Liver (tissue), 9 donors: ENCODE results near the gene ERMAP. TPM values are rescaled to one million over a fixed set of nuclear protein-coding genes. Genes with fewer than 3 reads are reported as not detected.

Experiments
- DNase-seq: peaks from one replicate; pipeline ENCODE4 v3.0.0-alpha.2; 2017; ENCODE audit warnings: low spot score
- H3K27ac ChIP-seq, 2 donors: one replicate each; pipeline ENCODE4 v1.7.0; 2013; ENCODE audit warnings: inconsistent platforms in 2 of 2, low read length in 2 of 2, control low read depth in 1 of 2, low read depth in 1 of 2, mild to moderate bottlenecking in 1 of 2
- H3K27me3 ChIP-seq, 4 donors: one replicate each; pipeline versions ENCODE4 v1.6.1 to v1.7.0; 2013; ENCODE audit warnings: low read length in 3 of 4, inconsistent platforms in 1 of 4, mild to moderate bottlenecking in 1 of 4, moderate library complexity in 1 of 4; ENCODE audit not compliant: control insufficient read depth in 4 of 4, insufficient read depth in 4 of 4
- H3K36me3 ChIP-seq, 4 donors: one replicate each; pipeline versions ENCODE4 v1.6.1 to v1.7.0; 2013; ENCODE audit warnings: low read length in 3 of 4, mild to moderate bottlenecking in 3 of 4, low read depth in 1 of 4, moderate library complexity in 1 of 4; ENCODE audit not compliant: control insufficient read depth in 4 of 4, insufficient read depth in 3 of 4
- H3K4me1 ChIP-seq, 4 donors: one replicate each; pipeline versions ENCODE4 v1.6.1 to v1.7.0; 2013; ENCODE audit warnings: low read length in 3 of 4, mild to moderate bottlenecking in 3 of 4, moderate library complexity in 1 of 4; ENCODE audit not compliant: control insufficient read depth in 4 of 4, insufficient read depth in 4 of 4
- H3K4me3 ChIP-seq, 3 donors: one replicate each; pipeline versions ENCODE4 v1.6.1 to v1.7.0; 2013; ENCODE audit warnings: low read length in 3 of 3, control low read depth in 1 of 3, low read depth in 1 of 3, mild to moderate bottlenecking in 1 of 3
- H3K9ac ChIP-seq, 2 donors: one replicate each; pipeline ENCODE4 v1.7.0; 2013; ENCODE audit warnings: low read length in 2 of 2, mild to moderate bottlenecking in 2 of 2, moderate library complexity in 2 of 2, control low read depth in 1 of 2, low read depth in 1 of 2
- H3K9me3 ChIP-seq, 4 donors: one replicate each; pipeline versions ENCODE4 v1.6.1 to v1.7.0; 2013; ENCODE audit warnings: low read length in 3 of 4; ENCODE audit not compliant: control insufficient read depth in 4 of 4
- CTCF ChIP-seq: fragments of 150-350 bp; IDR thresholded peaks from 2 replicates; pipeline ENCODE4 v1.5.1; 2017; ENCODE audit warnings: improper control_type of control experiment, low read depth, low read length; ENCODE audit not compliant: missing input control
- EGR1 ChIP-seq, 2 donors: IDR thresholded peaks; 2 replicates each; pipeline ENCODE4 v1.6.1; 2016 to 2018; ENCODE audit warnings: antibody characterized with exemption in 2 of 2, low read depth in 2 of 2
- FOXA1 ChIP-seq: IDR thresholded peaks from 2 replicates; pipeline ENCODE4 v1.6.1; 2016; ENCODE audit warnings: antibody characterized with exemption
- FOXA2 ChIP-seq: IDR thresholded peaks from 2 replicates; pipeline ENCODE4 v1.6.1; 2016; ENCODE audit warnings: antibody characterized with exemption
- HNF4A ChIP-seq, 2 donors: conservative IDR thresholded peaks; 2 replicates each; pipeline ENCODE4 v1.6.1; 2016; ENCODE audit warnings: antibody characterized with exemption in 2 of 2, mild to moderate bottlenecking in 2 of 2
- HNF4G ChIP-seq: IDR thresholded peaks from 2 replicates; pipeline ENCODE4 v1.6.1; 2016; ENCODE audit warnings: antibody characterized with exemption
- JUND ChIP-seq, 2 donors: IDR thresholded peaks; 2 replicates each; pipeline ENCODE4 v1.6.1; 2016; ENCODE audit warnings: antibody characterized with exemption in 2 of 2
- NR2F2 ChIP-seq: IDR thresholded peaks from 2 replicates; pipeline ENCODE4 v1.6.1; 2016; ENCODE audit warnings: antibody characterized with exemption
- RAD21 ChIP-seq, 2 donors: IDR thresholded peaks; 2 replicates each; pipeline ENCODE4 v1.6.1; 2016; ENCODE audit warnings: antibody characterized with exemption in 2 of 2, mild to moderate bottlenecking in 2 of 2
- REST ChIP-seq: IDR thresholded peaks from 2 replicates; pipeline ENCODE4 v1.6.1; 2016; ENCODE audit warnings: antibody characterized with exemption, mild to moderate bottlenecking
- RXRA ChIP-seq, 2 donors: IDR thresholded peaks; 2 replicates each; pipeline ENCODE4 v1.6.1; 2017 to 2018; ENCODE audit warnings: antibody characterized with exemption in 2 of 2, mild to moderate bottlenecking in 1 of 2
- SP1 ChIP-seq: IDR thresholded peaks from 2 replicates; pipeline ENCODE4 v1.6.1; 2018; ENCODE audit warnings: antibody characterized with exemption, mild to moderate bottlenecking
- YY1 ChIP-seq: IDR thresholded peaks from 2 replicates; pipeline ENCODE4 v1.6.1; 2016; ENCODE audit warnings: antibody characterized with exemption, mild to moderate bottlenecking
- ZBTB33 ChIP-seq: IDR thresholded peaks from 2 replicates; pipeline ENCODE4 v1.6.1; 2016; ENCODE audit warnings: antibody characterized with exemption
- WGBS: extraction: QIAGEN DNeasy Blood & Tissue Kit; methylation state at CpG from one replicate; pipeline ENCODE4 v1.1.7; 2013; 5-methylcytosine and 5-hydroxymethylcytosine counted together
- polyA plus RNA-seq, 2 donors: library from polyadenylated mRNA; stranded (reverse) in 1 of 2; unstranded in 1 of 2; fragments of 200-250 nt in 1 of 2; fragments of >200 nt in 1 of 2; fragmentation: Nextera tagmentation in 1 of 2; extraction: Ambion mirVana in 1 of 2; gene quantifications; one replicate each; pipeline versions ENCODE4 v1.2.1 to v1.2.3, GENCODE V29; 2013 to 2015
- total RNA-seq, 2 donors: library from RNA; depleted of rRNA; stranded (reverse); fragments of >200 nt; gene quantifications; one replicate each; pipeline ENCODE4 v1.2.3, GENCODE V29; 2014
- TF ChIP-seq, protein P1 (sequence below): IDR thresholded peaks from 2 replicates; pipeline ENCODE4 v1.6.1; 2016; ENCODE audit warnings: antibody characterized with exemption
- TF ChIP-seq, protein P2 (sequence below): IDR thresholded peaks from 2 replicates; pipeline ENCODE4 v1.6.1; 2016; ENCODE audit warnings: antibody characterized with exemption
- donor health status: healthy.
- donor health status: healthy.
- donor health status: healthy.
- donor health status: healthy.
- donor health status: healthy.

Gene ERMAP
- total and polyA plus RNA-seq, 4 donors: 3.9 to 96.9 (median 9.0) TPM

DNA sequence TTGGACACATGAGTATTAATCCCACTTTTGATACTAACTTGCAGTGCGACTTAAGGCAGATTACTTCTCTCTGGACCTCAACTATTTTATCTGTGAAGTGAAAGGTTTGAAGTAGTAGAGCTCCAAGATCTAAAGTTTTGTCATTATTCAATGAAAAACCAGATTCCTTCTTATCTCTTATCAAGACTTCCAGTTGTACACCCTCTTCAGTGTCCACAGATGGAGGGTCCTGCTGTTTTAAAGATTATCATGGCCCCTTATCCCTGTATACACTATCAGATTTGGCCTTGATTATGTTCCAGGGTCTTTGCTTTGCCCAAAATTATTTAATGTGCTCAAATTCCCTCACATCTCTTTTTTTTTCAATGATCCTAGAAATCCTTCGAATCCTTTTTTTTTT lies 48.8 kb upstream of the ERMAP start:
- H3K9ac ChIP-seq: peak overlapping the region in 1 of 2 donors; percentile 92
- no peaks in the 10 kb centered on the region for H3K27me3 ChIP-seq
- WGBS: 86% methylated on average over 2 of the region's 2 CpGs
- no peaks in the 10 kb centered on the region for H3K9me3 ChIP-seq
- peak overlapping the region; percentile 69 to 98 (median 86) for H3K4me3 ChIP-seq
- no peak for DNase-seq
- TF ChIP-seq, protein P1, sequence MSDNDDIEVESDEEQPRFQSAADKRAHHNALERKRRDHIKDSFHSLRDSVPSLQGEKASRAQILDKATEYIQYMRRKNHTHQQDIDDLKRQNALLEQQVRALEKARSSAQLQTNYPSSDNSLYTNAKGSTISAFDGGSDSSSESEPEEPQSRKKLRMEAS: no peak
- TF ChIP-seq RAD21 (IDR thresholded peaks at IDR 0.05): no peak
- TF ChIP-seq REST: no peak
- no peak for TF ChIP-seq JUND (IDR thresholded peaks at IDR 0.05)
- no peak for TF ChIP-seq FOXA2
- no peak for TF ChIP-seq RXRA (IDR thresholded peaks at IDR 0.05)
- no peak for TF ChIP-seq CTCF
- no peaks in the 10 kb centered on the region for H3K36me3 ChIP-seq
- H3K27ac ChIP-seq: peak overlapping the region in 1 of 2 donors; percentile 89
- H3K4me1 ChIP-seq: peaks cover 9 to 36% (median 24%) of the 10 kb centered on the region in 4 donors

- Histone ChIP-seq H3K36me3 (peaks cover 0 to 4% (median 1%) of the 10 kb centered on the region in 4 donors), H3K4me3 (no peak overlapping the region), H3K4me1 (peaks cover 7 to 35% (median 26%) of the 10 kb centered on the region in 4 donors), H3K9me3 (no peaks in the 10 kb centered on the region), H3K27ac (no peak overlapping the region), H3K9ac (no peak overlapping the region), H3K27me3 (no peaks in the 10 kb centered on the region)
- no peak for TF ChIP-seq EGR1 (IDR thresholded peaks at IDR 0.05; ENCODE audit: low read depth in 2 of 2)
- no peak for TF ChIP-seq SP1
- TF ChIP-seq CTCF: no peak
- no peak for TF ChIP-seq NR2F2
- no peak for TF ChIP-seq ZBTB33
- TF ChIP-seq RXRA (IDR thresholded peaks at IDR 0.05): no peak
- no peak for TF ChIP-seq HNF4A (conservative IDR thresholded peaks at IDR 0.05)
- TF ChIP-seq REST: no peak
- TF ChIP-seq JUND (IDR thresholded peaks at IDR 0.05): no peak
- TF ChIP-seq FOXA1: no peak
- TF ChIP-seq, protein P2, sequence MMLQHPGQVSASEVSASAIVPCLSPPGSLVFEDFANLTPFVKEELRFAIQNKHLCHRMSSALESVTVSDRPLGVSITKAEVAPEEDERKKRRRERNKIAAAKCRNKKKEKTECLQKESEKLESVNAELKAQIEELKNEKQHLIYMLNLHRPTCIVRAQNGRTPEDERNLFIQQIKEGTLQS: no peak
- TF ChIP-seq FOXA2: no peak
- TF ChIP-seq, protein P1: no peak
- TF ChIP-seq HNF4G: no peak
- TF ChIP-seq YY1: no peak
- WGBS: 97% methylated on average over 3 of the region's 3 CpGs
- no peak for DNase-seq
Observed at GRCh38 chr1:42769811-42770210, 47.1 kb upstream of the ERMAP start.
